GM19397 (cell line): ENCODE data around the gene ADRA1B.

ENCODE experiments used
- ATAC-seq: cut with Tn5 transposase; IDR thresholded peaks from one replicate; pipeline ENCODE4 v1.9.1; 2021; ENCODE audit warnings: mild to moderate bottlenecking, moderate library complexity; ENCODE audit not compliant: unreplicated experiment

The ADRA1B gene

DNA sequence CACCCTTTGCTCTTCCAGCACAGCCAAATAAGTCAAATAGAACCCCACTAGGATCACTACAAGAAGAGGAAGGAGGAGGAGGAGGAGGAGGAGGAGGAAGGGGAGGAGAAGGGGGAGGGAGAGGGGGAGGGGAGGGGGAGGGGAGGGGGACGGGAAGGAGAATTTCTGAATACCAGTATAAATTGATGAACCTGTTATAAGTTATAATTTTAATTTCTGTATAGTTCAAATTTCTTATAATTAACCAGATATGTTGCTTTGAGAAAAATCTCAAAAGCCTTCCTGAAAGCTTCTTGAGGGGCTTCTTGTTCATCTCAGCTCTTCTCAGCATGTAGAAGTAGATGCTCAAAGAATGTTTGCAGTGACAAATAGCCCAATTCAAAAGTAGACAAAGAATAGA, 15.0 kb upstream of the ADRA1B start:
- no peak for ATAC-seq

DNA sequence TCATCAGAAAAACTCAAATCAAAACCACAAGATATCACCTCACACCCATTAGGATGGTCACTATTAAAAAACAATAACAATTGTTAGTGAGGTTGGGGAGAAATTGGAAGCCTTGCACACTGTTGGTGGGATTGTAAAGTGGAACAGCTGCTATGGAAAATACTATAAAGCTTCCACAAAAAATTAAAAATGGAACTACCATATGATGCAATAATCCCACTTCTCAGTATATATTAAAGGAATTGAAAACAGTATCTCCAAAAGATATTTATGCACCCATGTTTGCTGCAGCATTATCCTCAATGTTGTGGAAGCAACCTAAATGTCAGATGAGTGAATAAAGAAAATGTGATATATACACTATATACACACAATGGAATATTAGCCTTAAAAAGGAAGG, 14.5 kb upstream of the ADRA1B start:
- no peak for ATAC-seq

DNA sequence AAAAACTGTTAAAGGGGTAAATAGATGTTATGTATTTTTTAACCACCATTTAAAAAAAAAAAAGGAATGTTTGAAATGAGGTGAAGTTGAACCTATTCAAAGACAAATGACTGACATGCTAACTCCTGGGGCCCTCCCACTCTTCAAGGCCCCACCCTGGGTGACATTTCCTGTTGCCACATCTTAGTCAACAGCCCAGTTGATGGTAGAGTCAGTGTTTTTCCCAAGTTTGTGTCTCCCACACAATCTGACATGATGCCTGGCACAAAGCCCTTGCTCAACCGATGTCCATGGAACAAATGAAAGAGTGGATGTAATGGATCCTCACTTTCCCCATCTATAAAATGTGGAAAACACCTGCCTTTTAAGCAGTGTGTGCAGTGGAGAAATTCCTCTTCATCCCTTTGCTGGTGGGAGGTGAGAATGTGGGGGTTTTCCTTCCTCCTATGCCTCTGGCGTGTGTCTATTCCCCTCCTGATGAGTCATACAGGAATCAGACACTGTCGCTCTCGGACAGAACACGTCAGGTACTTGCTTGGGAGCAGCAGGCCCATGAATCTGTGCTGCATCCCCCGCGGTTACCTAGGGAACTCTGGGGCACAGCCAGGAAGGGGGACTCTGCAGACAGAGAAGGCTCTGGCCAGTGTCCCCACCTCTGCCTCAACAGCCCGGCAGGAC, 13.7 kb upstream of the ADRA1B start:
- ATAC-seq, result no peak

DNA sequence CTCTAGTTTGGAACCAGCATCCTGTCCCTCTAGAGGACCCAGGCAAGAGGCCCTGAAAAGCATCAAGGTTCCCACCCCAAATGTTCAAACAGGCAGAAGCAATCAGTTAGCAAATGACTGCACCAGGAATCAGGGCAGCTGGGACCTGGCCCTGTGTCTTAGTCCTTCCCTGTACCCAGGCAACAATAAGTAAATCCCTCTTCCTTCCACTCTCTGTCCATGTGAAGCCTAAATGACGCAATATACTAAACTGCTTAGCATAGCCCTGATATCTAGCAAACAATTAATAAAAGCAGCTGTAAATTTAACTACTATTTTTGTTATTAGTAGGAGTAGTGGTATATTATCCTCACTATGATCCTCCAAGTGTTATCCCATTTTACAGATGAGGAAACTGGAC, 13.2 kb upstream of the ADRA1B start:
- ATAC-seq, result no peak

DNA sequence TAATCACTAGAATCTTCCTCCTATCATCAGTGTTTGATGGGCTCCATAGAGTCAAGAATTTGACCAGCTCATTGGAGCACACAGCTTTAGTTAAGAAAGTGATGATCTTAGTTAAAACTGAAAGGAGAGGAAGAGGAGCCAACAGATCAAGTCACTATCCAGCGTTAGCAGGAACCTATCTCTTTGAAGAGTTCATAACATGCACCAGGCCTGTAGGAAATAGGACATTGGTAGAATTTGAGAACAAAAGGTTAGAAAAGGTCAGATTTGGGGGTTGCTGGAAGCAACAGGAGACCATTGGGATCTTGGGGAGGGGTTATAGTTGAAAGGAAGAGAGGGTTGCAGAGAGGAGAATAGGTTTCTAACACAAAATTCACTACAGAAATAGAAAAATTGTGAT, 11.4 kb upstream of the ADRA1B start:
- ATAC-seq, result no peak

DNA sequence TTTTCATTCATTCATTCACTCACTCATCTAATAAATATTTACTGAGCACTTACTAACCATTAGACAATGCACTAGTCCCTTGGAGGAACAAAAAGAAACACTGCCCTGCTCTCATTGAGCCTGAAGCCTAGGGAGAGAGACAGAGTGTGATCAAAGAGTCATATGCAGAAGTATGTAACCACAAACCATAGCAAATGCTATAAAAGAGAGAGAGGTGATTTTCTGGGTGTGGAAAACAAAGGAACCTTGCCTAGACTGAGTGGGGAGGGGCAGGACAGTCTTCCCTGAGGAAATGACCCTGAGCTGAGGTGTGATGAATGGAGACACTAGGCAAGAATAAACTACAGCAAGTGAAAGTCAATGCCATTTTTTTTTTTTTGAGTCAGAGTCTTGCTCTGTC, 10.8 kb upstream of the ADRA1B start:
- no peak for ATAC-seq

DNA sequence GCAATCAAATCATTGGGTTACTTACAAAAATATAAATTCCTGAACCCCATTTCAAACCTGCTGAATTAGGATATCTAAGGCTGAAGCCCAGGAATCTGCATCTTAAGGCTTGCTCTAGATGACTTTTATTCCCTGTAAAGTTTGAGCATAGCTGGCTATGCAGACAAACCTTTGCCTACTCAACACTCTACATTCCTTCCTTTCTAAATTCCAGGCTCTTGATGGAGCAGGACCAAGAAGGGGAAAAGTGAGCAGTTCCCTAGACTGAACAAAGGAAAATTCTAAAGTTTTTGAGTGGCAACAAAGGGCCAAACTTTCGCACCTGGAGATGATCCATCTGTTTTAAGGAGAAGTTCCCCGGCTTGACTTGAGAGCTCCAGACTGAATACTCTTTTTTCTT, 9.8 kb upstream of the ADRA1B start:
- no peak for ATAC-seq

DNA sequence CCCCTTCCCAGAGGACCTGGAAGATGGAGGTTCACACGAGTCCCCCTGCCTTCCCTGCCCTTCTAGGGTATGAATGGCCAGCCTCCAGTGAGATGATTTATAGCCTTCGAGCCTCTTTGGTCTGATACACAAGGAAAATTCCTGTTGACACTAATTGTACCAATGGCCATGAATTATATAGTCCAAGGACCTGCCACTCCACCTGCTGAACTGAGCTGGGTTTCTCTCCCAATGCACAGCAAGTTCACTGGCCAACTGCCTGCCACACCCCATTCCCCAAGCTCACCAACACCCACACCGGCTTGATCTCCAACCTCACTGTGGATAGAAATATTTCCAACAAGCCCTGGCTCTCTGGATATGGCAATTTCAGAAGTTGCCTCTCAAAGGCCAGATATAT, 9.3 kb upstream of the ADRA1B start:
- no peak for ATAC-seq

DNA sequence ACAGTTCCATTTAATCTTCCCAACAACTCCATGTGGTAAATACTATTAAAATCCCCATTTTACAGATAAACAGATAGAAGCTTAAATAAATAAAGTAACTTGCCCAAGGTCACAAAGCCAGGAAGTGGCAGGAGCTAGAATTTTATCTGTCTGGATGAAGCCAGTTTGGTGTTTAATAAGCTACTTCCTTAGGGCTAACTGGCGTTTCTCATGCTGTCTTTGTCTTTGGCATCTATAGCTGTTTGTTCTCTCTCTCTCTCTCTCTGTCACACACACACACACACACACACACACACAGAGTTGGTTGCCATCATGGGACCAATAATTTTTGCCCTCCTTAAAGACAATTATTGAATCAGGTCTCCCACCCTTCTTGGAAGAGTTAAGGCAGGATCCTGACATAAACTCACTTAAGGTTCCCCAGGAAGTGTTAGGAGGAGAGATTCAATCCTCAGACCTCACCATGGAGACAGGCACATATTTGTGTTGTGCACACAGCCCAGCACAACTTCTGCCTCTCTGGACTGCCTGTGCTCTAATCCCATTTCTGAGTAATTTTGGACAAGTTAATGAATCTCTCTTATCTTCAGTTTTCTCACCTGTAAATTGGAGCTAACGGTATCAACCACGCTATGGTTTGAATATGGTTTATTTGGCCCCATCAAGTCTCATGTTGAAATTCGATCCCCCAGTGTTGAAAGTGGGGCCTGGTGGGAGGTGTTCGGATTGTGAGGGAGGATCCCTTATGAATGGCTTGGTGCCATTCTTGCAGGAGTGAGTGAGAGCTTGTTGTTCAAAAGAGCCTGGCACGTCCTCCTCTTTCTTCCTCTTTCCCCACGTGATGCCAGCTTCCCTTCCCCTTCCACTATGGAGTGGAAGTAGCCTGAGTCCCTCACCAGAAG, 8.3 kb upstream of the ADRA1B start:
- ATAC-seq, result no peak

DNA sequence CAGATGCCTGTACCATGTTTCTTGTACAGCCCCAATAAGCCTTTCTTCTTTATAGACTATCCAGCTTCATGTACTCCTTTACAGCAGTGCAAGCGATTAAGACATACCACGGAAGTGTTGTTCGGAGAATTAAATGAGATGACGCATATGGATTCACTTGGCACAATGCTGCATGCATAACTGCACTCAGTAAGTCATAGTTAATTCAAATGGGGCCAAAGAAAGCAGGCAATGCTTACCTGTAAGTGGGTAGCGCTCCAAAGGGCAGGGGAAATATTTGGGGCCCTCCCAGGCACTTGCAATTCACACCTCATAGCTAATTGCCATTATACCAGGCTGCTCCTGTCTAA, 7.7 kb upstream of the ADRA1B start:
- no peak for ATAC-seq

DNA sequence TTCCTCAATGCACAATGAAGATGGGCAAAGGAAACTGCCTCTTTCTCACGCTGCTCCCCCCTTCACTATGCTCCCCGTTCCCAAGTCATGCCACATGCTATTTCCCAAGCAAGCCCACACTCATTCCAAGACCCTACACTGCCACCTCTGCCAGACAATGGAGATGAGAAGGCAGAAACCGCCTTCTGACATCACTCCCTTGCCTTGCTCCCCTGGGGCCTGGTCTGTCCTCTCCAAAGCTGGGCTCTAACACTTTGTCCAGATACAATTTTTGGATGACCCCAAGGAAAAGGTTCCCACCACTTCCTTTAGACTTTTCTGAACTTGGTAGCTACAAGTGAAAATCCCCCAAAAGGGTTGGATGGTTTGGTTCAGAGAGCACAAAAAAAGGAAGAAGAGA, 7.2 kb upstream of the ADRA1B start:
- ATAC-seq, result no peak

DNA sequence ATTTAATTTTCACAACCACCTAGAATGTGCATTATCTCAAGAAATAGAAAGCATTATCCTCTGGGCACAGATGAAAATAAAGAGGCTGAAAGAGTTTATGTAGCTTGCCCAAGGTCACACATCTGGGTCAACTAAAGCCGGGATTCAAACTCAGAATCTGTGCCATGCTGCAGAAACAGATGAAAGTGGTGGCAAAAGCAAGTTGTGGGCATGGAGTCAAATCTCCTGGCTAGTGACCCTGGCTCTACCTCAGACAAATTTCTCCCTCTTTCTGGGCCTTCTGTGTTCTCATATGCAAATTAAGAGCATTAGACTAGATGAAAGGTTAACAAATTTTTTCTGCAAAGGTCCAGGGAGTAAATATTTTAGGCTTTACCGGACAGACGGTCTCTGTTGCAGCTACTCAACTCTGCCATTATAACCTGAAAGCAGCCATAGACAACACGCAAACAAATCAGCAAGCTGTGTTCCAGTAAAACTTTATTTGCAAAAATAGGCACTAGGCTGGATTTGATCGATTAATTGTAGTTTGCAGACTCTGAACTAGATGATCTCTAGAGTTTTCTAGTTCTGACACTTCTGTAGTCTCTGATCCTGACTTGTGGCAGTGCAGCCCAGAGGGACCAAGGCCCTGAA, 6.0 kb upstream of the ADRA1B start:
- no peak for ATAC-seq

DNA sequence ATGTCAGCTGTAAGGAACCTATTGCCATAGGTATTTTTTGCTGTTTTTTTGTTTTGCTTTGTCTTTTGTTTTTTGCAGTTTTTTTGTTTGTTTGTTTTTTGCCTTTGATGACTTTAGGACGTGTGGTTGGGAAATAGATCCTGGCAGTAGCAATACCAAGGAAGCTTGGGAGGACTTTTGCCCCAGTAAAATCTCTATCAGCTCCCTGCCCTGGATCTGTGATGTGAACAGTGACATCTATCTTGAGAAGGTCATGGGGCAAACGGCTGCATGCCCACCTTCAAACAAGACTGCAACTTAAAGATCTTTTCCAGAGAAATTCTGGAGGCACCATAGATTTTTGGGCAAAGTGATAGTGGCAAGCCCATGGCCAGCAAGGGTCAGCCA, 5.4 kb upstream of the ADRA1B start:
- ATAC-seq, result no peak

DNA sequence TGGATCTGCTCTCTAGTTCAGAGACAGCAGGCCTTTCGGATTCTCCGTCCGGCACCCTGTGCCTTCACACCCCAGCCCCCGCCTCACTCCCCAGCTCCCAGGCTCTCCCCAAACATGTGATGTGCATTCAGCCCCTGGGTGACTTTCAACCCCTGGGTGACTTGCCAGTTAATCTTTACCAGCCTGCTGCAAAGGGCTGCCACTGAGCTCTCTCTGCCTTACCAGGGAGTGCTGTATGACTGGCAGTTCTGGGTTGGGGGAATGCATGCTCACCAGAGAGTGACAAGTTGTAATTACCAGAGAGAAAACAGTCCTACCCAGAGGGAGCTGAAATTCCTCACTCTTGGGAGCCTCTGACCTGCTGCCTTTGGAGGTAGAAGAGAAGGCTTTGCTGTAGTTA, 4.9 kb upstream of the ADRA1B start:
- ATAC-seq, result no peak

DNA sequence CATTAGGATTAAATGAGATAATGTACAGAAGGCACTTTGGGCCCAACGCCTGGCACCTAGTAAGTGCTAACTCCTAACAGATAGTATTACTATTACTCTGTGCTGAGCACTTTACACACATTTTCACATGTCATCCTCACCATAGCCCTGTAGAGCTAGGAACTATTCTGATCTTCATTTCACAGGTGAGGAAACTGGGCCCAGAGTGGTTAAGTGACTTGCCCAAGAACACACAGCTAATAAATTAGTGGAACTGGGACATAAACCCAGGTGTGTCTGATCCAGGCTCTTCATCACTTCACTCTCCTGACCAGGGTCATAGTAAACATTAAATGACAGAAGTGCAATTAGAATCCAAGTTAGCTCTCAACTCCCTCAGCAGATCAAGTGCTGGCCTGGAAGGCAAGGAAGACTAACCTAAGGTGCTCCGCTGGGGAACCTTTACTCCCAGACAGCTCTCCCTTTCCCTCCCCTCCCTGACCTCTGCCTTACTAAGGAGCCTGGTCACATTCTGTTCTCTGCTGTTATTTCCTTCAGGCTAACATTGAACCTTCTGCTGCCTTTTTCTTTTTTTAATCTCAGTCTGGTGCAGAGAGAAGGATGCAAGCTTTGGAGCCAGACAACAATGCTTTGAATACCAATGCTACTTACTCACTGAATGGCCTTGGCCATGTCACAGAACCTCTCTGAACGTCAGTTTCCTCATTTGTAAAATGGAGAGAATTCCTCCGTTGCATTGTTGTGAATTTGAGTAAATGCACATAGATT, 4.1 kb upstream of the ADRA1B start:
- ATAC-seq, result no peak

DNA sequence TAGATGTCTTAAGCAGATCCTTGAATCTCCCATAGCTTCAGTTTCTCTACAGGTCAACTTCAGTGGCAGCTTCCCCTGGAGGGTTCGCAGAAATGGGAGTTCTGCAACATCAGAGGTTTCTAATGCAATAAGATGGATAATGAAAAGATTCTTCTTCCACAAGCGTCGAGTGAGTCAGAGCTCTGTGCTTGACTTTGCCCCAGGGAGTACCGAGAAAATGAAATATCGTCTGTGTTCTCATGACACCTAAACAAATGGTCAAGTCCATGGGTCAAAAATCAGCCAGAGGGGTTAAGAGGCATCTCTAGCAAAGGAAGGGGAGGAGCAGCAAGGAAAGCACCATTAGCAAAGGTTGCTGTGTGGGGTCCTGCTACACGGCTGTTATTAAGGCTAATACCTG, 3.2 kb upstream of the ADRA1B start:
- ATAC-seq, result no peak

DNA sequence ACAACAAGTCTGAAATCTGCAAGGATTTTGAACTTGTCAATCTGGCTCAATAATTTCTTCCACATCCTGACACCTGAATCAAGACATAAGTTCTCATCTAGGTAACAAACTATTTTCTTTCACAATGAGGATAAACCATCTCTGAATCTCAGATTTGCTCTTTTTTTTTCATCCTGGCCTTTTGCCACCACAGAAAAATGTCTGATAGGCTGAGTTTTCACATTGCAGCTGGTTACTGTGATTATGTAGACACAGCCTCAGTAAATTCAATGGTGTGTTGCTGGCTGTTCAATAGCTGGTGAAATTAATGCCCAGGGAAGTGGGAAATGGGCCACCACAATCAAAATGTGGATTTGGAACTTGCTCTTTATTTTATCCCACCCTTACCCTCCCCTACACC, 2.8 kb upstream of the ADRA1B start:
- ATAC-seq, result no peak

DNA sequence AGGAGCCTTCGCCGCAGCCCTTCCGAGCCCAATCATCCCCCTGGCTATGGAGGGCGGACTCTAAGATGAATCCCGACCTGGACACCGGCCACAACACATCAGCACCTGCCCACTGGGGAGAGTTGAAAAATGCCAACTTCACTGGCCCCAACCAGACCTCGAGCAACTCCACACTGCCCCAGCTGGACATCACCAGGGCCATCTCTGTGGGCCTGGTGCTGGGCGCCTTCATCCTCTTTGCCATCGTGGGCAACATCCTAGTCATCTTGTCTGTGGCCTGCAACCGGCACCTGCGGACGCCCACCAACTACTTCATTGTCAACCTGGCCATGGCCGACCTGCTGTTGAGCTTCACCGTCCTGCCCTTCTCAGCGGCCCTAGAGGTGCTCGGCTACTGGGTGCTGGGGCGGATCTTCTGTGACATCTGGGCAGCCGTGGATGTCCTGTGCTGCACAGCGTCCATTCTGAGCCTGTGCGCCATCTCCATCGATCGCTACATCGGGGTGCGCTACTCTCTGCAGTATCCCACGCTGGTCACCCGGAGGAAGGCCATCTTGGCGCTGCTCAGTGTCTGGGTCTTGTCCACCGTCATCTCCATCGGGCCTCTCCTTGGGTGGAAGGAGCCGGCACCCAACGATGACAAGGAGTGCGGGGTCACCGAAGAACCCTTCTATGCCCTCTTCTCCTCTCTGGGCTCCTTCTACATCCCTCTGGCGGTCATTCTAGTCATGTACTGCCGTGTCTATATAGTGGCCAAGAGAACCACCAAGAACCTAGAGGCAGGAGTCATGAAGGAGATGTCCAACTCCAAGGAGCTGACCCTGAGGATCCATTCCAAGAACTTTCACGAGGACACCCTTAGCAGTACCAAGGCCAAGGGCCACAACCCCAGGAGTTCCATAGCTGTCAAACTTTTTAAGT, 819 bp downstream of the ADRA1B start:
- no peak for ATAC-seq

DNA sequence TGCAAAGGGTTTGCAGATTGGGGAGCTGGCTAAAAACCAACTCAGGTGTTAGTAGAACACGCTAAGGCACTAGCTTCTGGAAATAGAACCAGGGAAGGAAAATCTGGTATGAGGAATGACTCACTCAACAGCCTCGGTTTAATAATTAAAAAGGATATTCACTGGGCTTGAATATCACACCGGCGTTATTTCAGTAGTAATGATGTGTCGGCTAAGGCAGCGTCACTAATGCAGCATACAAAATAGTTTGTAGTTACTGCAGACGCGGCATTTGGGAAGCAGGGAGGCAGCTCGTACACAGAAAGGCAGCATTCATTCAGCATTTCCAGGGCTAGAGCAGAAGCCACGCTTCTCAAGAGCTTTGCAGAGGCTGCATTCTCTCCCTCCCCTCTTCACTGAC, 1.7 kb downstream of the ADRA1B start:
- no peak for ATAC-seq

DNA sequence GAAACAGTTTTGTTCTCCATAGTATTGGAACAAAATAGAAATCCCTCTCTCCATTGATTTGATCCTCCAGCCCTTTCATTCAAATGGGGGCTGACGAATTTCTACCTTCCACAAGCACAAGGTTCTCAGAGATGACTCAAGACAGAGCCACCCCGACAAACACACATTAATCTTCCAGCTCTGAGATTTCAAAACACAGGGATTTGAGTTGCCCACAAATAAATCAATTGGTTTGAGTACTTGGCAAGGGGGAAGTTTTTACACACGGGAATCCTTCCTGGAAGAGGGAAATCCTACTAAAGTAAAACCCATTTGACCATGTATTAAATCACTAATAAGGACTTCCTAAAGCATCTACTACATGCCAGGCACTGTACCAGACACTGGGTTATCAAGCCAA, 5.4 kb downstream of the ADRA1B start:
- no peak for ATAC-seq
